ENCODE measurements around the gene COA6.

- TF ChIP-seq ATF3 (IDR thresholded peaks at IDR 0.05), result no peak
- no peak for TF ChIP-seq GABPA (IDR thresholded peaks at IDR 0.05 in 1 of 2, conservative IDR thresholded peaks at IDR 0.05 in 1 of 2)
These were observed 40.2 kb downstream of the COA6 start for GRCh38 chr1:234413485-234413884.

Measured in liver (tissue), 2 donors.